Measurements from ENCODE around the gene CASP7.

- TF ChIP-seq RAD21 (IDR thresholded peaks at IDR 0.05 in 1 of 2, conservative IDR thresholded peaks at IDR 0.05 in 1 of 2; ENCODE audit: low read depth in 2 of 2, low read length in 2 of 2), result no peak
- no peak for TF ChIP-seq MAX (IDR thresholded peaks at IDR 0.05)
- no peak for TF ChIP-seq BACH1 (IDR thresholded peaks at IDR 0.05; ENCODE audit: low read length)
Measured at GRCh38 chr10:113753020-113753692, 73.4 kb downstream of the CASP7 start.
